Stomach (tissue), 4 donors: ENCODE data around the gene GCNT2.

Source experiments
- EP300 ChIP-seq: sonication (generic); formaldehyde crosslinking; IDR thresholded peaks from one replicate; pipeline ENCODE4 v1.6.1; 2017; ENCODE audit warnings: antibody characterized with exemption
- POLR2AphosphoS5 ChIP-seq, 3 donors: sonication (generic); formaldehyde crosslinking; IDR thresholded peaks; one replicate each; pipeline ENCODE4 v1.6.1; 2016; ENCODE audit warnings: antibody characterized with exemption in 3 of 3

GRCh38 chr6:10659699-10660348 lies 138.7 kb downstream of the GCNT2 start:
- no peak for TF ChIP-seq POLR2AphosphoS5 (IDR thresholded peaks at IDR 0.05)
- TF ChIP-seq EP300 = no peak
